GM12878 (cell line): Measurements from ENCODE around the gene WWOX. TPM values are rescaled to one million over a fixed set of nuclear protein-coding genes. Genes with fewer than 3 reads are reported as not detected.

Source experiments
- ATAC-seq: fragments of 200-7000 bp; cut with Tn5 transposase; 3 replicates; pipeline ENCODE4 v1.9.1; 2020; ENCODE audit warnings: mild to moderate bottlenecking, moderate library complexity
- BruUV-seq: library from RNA; stranded (reverse); fragments of 400-500 nt; replicated peaks from 2 replicates; lab custom pipeline; 2021; lab: Mats Ljungman, UMichigan
- CTCF ChIA-PET: fragments of 300-600 bp; sonication (Branson Sonifier 250); formaldehyde crosslinking; extraction: SDS; loops from one replicate; lab custom pipeline; 2021; ENCODE audit warnings: inconsistent platforms; lab: Yijun Ruan, JAX
- POLR2A ChIA-PET: fragments of 350-600 bp; formaldehyde crosslinking; extraction: SDS; loops from one replicate; lab custom pipeline; 2021; ENCODE audit warnings: inconsistent platforms; lab: Charles Lee
- RAD21 ChIA-PET: fragments of 300-600 bp; sonication (Branson Sonifier 250); formaldehyde crosslinking; loops from one replicate; lab custom pipeline; 2023; ENCODE audit warnings: antibody characterized with exemption; ENCODE audit not compliant: unreplicated experiment; lab: Charles Lee
- SMC1A ChIA-PET: fragments of 300-600 bp; sonication (Branson Sonifier 250); formaldehyde crosslinking; loops from one replicate; lab custom pipeline; 2023; ENCODE audit not compliant: unreplicated experiment, uncharacterized antibody; lab: Charles Lee
- DNase-seq: peaks from one replicate; pipeline ENCODE4 v3.0.0-alpha.2; 2011; ENCODE audit warnings: low read depth, low spot score
- FAIRE-seq: peaks from 3 replicates; lab custom pipeline; 2011; peaks lifted over from hg19 to GRCh38; lab: Jason Lieb, UNC
- H2AFZ ChIP-seq: 2 replicates; pipeline ENCODE4 v1.6.0; 2011; ENCODE audit warnings: low read depth, low read length, control low read depth; ENCODE audit not compliant: control insufficient read depth
- H3K27ac ChIP-seq: 2 replicates; pipeline ENCODE4 v1.5.1; 2011; ENCODE audit warnings: control low read depth; ENCODE audit not compliant: control insufficient read depth, insufficient read depth
- H3K27me3 ChIP-seq, 2 experiments: replicated peaks in 1 of 2; 2 replicates each; pipeline versions ENCODE4 v1.6.0 to v1.6.1; 2011; ENCODE audit warnings: low read length in 1 of 2; ENCODE audit not compliant: control insufficient read depth in 2 of 2, insufficient read depth in 2 of 2
- H3K36me3 ChIP-seq, 2 experiments: 2 replicates each; pipeline ENCODE4 v1.5.1; 2011; ENCODE audit warnings: low read length in 1 of 2; ENCODE audit not compliant: control insufficient read depth in 2 of 2, insufficient read depth in 2 of 2
- H3K4me1 ChIP-seq: 2 replicates; pipeline ENCODE4 v1.6.1; 2011; ENCODE audit warnings: mild to moderate bottlenecking, low read length, moderate library complexity, mixed read lengths; ENCODE audit not compliant: control insufficient read depth, insufficient read depth
- H3K4me2 ChIP-seq: 2 replicates; pipeline ENCODE4 v1.6.0; 2011; ENCODE audit warnings: control low read depth; ENCODE audit not compliant: control insufficient read depth, insufficient read depth
- H3K4me3 ChIP-seq: fragments of 200-600 bp; sonication (generic); 2 replicates; pipeline ENCODE4 v1.5.1; 2016
- H3K79me2 ChIP-seq: 2 replicates; pipeline ENCODE4 v1.6.0; 2011; ENCODE audit warnings: low read length; ENCODE audit not compliant: control insufficient read depth, insufficient read depth
- H3K9ac ChIP-seq: 2 replicates; pipeline ENCODE4 v1.8.0; 2011; ENCODE audit warnings: low read length, control low read depth, mixed read lengths; ENCODE audit not compliant: control insufficient read depth, insufficient read depth
- H3K9me3 ChIP-seq: replicated peaks from 3 replicates; pipeline ENCODE4 v1.5.1; 2011; ENCODE audit warnings: mild to moderate bottlenecking, low read length; ENCODE audit not compliant: control insufficient read depth, insufficient read depth
- H4K20me1 ChIP-seq: 2 replicates; pipeline ENCODE4 v1.6.0; 2011; ENCODE audit not compliant: control insufficient read depth, insufficient read depth
- ATF3 ChIP-seq: IDR thresholded peaks from 2 replicates; pipeline ENCODE4 v1.6.1; 2011; ENCODE audit warnings: low read depth, mild to moderate bottlenecking, low read length, moderate library complexity, borderline replicate concordance; ENCODE audit errors: extremely low read depth
- BACH1 ChIP-seq: fragments of 450-650 bp; IDR thresholded peaks from 2 replicates; pipeline ENCODE4 v1.6.1; 2017; ENCODE audit warnings: mild to moderate bottlenecking, borderline replicate concordance
- BRCA1 ChIP-seq: IDR thresholded peaks from 2 replicates; pipeline ENCODE4 v1.6.1; 2011; ENCODE audit warnings: low read depth, low read length, improper control_type of control experiment
- CEBPB ChIP-seq, 2 experiments: fragments of 150-350 bp in 1 of 2; IDR thresholded peaks; 2 replicates each; pipeline ENCODE4 v1.6.1; 2012 to 2014; ENCODE audit warnings: low read depth in 2 of 2, low read length in 2 of 2, borderline replicate concordance in 1 of 2, inconsistent platforms in 1 of 2
- HDGF ChIP-seq: fragments of 450-650 bp; IDR thresholded peaks from 2 replicates; pipeline ENCODE4 v1.6.1; 2016; ENCODE audit warnings: antibody characterized with exemption
- HSF1 ChIP-seq: fragments of 150-350 bp; IDR thresholded peaks from 2 replicates; pipeline ENCODE4 v1.6.1; 2014; ENCODE audit warnings: mild to moderate bottlenecking, low read depth, low read length
- MEF2B ChIP-seq: fragments of 450-650 bp; IDR thresholded peaks from 2 replicates; pipeline ENCODE4 v1.6.1; 2018; ENCODE audit warnings: mild to moderate bottlenecking, moderate library complexity; ENCODE audit not compliant: partially characterized antibody, poor library complexity, severe bottlenecking
- NFYA ChIP-seq: IDR thresholded peaks from 2 replicates; pipeline ENCODE4 v1.6.1; 2011; ENCODE audit warnings: low read depth, mild to moderate bottlenecking, low read length, improper control_type of control experiment, borderline replicate concordance
- STAT3 ChIP-seq: IDR thresholded peaks from 2 replicates; pipeline ENCODE4 v1.6.1; 2011; ENCODE audit warnings: low read depth, low read length, improper control_type of control experiment
- TAF1 ChIP-seq: IDR thresholded peaks from 2 replicates; pipeline ENCODE4 v1.6.1; 2011; ENCODE audit warnings: mild to moderate bottlenecking, low read depth, low read length, borderline replicate concordance
- TCF3 ChIP-seq: IDR thresholded peaks from 2 replicates; pipeline ENCODE4 v1.6.1; 2012; ENCODE audit warnings: low read depth, mild to moderate bottlenecking, low read length, borderline replicate concordance; ENCODE audit not compliant: insufficient read depth
- ZBED1 ChIP-seq: IDR thresholded peaks from 2 replicates; pipeline ENCODE4 v1.6.1; 2016; ENCODE audit warnings: borderline replicate concordance
- ZNF217 ChIP-seq: fragments of 450-650 bp; IDR thresholded peaks from 2 replicates; pipeline ENCODE4 v1.6.1; 2017; ENCODE audit warnings: antibody characterized with exemption, mild to moderate bottlenecking
- ZNF687 ChIP-seq: fragments of 450-650 bp; IDR thresholded peaks from 2 replicates; pipeline ENCODE4 v1.6.1; 2017; ENCODE audit warnings: mild to moderate bottlenecking, moderate library complexity
- WGBS: methylation state at CpG from one replicate; pipeline ENCODE4 v1.1.6; 2016; ENCODE audit warnings: low lambda C conversion rate; ENCODE audit not compliant: insufficient replicate concordance, insufficient coverage; ENCODE audit errors: missing lambda C conversion rate; 5-methylcytosine and 5-hydroxymethylcytosine counted together
- in situ Hi-C: fragments of 300-500 bp; cut with MboI; formaldehyde crosslinking; loops from 9 replicates; pipeline ENCODE4 v1.14.3; 2018; ENCODE audit warnings: mixed read lengths
- intact Hi-C: fragments of 100-400 bp; cut with micrococcal nuclease; formaldehyde crosslinking; loops from one replicate; pipeline ENCODE4 v1.14.2; 2022; ENCODE audit not compliant: unreplicated experiment
- polyA plus RNA-seq, 11 experiments: library from polyadenylated mRNA; depleted of rRNA in 4 of 11; unstranded in 6 of 11; stranded (reverse) in 5 of 11; fragments of >200 nt; fragmentation: Nextera tagmentation in 4 of 11; fragmentation: Illumina TruSeq in 1 of 11; extraction: Ambion mirVana in 4 of 11; extraction: Trizol in 1 of 11; gene quantifications; 1 replicate in 1 of 11; 2 replicates in 10 of 11; pipeline versions ENCODE4 v1.2.1 to v1.2.3, GENCODE V29; 2011 to 2016; ENCODE audit warnings: inconsistent platforms in 2 of 11, missing spikeins in 2 of 11, low read depth in 1 of 11
- total RNA-seq, 4 experiments: library from RNA; depleted of rRNA in 3 of 4; stranded (reverse); fragments of >200 nt in 3 of 4; fragmentation: Illumina TruSeq in 1 of 4; extraction: Trizol in 1 of 4; gene quantifications; 2 replicates each; pipeline versions ENCODE4 v1.2.1 to v1.2.3, GENCODE V29; 2013 to 2021

The WWOX gene
- total and polyA plus RNA-seq, 10 of the 15 experiments (the other 5 are each of a cell fraction or from before 2014, with no cell fraction given), result 2.8 to 24.4 (median 17.8) TPM

GRCh38 chr16:78307824-78308528, 208.5 kb downstream of the WWOX start (continued):
- TF ChIP-seq ZNF687, result no peak

GRCh38 chr16:78309763-78310162, 210.3 kb downstream of the WWOX start:
- Histone ChIP-seq H4K20me1 (no peaks in the 10 kb centered on the region), H3K36me3 (no peaks in the 10 kb centered on the region), H3K9me3 (no peaks in the 10 kb centered on the region), H3K27ac (no peak overlapping the region), H3K27me3 (no peaks in the 10 kb centered on the region), H3K9ac (no peak overlapping the region), H3K4me2 (no peak overlapping the region), H3K4me3 (no peak overlapping the region), H3K4me1 (no peaks in the 10 kb centered on the region; the same call in 1 of the 2 replicates), H3K79me2 (no peaks in the 10 kb centered on the region), H2AFZ (no peak overlapping the region)
- DNase-seq (no peak), ATAC-seq (no peak), FAIRE-seq (no peak)
- in situ Hi-C loops, result no loop called here
- ChIA-PET RAD21 (no interaction called here), SMC1A (no interaction called here), POLR2A (no interaction called here), CTCF (no interaction called here)
- 96% methylated on average over 4 of the region's 4 CpGs for WGBS
- BruUV-seq, result no TSS peak
- intact Hi-C loops, result no loop called here
- no peak for TF ChIP-seq HSF1
- TF ChIP-seq ZBED1, result no peak
- no peak for TF ChIP-seq ATF3
- TF ChIP-seq STAT3, result no peak
- no peak for TF ChIP-seq MEF2B
- no peak for TF ChIP-seq BACH1
- no peak for TF ChIP-seq CEBPB (IDR thresholded peaks at IDR 0.05; ENCODE audit: borderline replicate concordance in 1 of 2, low read depth in 2 of 2, low read length in 2 of 2)
- no peak for TF ChIP-seq ZNF217
- TF ChIP-seq TCF3, result no peak
- no peak for TF ChIP-seq BRCA1
- TF ChIP-seq HDGF, result no peak
- no peak for TF ChIP-seq TAF1
- TF ChIP-seq NFYA, result no peak
